Hematopoietic multipotent progenitor cell treated with erythropoietin and hydrocortisone succinate and interleukin-3 and kit ligand, for 15 days (in vitro differentiated cells): ENCODE measurements around the gene OXCT1.
"Not testable (repeated sequence)": the region's sequence is repeated elsewhere in the genome, so short reads cannot be mapped to it uniquely, and the experiment has no call there.

Experiments
- DNase-seq: peaks from one replicate; pipeline ENCODE4 v3.0.0-alpha.2; 2015; ENCODE audit warnings: low spot score

OXCT1 gene

DNA sequence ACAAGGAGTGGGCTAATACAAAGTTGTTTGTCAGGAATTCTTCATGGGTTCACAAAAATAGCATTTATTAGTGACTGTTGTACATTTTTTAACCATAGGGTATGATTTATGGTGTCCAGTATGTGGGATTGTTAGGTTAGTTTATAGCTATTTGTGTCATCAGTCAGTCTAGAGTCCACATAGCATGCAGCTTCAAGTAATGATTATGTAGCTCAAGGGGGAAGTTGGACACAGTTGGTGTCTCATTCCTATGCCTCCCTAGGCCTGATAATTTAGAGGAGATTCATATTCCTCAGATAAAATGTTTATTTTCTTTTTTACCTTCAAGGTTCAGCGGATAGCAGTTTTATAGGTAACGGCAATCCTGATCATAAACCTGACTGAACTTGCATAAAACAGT, 153.8 kb downstream of the OXCT1 start:
- no peak for DNase-seq

- not testable (repeated sequence) for DNase-seq
Measured at GRCh38 chr5:41714446-41714845, 155.8 kb downstream of the OXCT1 start.

DNA sequence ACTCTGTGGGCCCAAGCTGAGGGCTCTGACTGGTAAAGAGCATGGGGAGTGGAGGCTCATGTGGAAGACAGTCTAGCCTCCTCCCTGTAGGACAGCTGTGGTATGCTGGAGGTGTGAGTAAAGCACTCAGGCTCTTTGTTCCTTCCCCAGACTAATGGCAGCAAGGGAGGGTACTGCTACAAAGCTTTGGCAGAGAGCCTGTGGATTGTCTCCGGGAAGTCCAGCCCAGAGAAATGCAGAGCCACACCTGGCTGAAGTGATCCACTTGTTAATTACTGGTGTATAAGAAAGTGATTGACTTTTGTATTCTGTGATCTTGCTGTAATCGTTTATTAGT, 161.7 kb downstream of the OXCT1 start:
- DNase-seq: no peak

DNA sequence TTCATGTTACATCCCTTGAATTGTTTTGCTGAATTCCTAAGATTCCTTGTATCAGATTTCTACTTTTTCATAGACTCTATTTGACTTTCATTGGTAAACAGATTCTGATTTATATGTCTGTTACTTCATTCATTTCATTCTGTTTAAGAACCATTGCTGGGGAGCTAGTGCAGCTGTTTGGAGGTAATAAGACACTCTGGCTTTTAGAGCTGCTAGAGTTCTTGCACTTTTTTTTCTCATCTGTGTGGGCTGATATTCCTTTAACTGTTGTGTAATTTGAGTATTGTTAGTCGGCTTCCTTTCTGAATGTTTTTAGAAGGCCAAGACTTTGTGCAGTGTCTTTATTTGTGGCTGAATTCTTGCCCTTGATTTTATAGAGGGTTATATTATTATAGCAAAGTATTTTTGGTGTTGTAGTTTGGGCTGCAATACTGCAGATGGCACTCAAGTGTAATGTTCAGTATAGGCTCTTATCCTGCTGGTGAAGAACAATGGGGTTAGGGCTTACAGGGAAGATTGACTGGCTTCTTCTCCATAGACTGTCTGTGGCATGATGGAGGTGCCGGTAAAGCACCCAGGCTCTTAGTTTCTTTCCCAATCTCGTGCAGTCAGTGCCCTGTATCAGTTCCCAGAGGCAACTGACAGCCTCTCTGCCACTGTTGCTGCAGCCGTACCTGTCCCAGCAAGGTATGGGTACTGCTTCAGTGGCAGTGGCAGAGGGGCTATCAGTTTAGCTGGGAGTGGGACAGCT, 162.2 kb downstream of the OXCT1 start:
- DNase-seq: no peak

DNA sequence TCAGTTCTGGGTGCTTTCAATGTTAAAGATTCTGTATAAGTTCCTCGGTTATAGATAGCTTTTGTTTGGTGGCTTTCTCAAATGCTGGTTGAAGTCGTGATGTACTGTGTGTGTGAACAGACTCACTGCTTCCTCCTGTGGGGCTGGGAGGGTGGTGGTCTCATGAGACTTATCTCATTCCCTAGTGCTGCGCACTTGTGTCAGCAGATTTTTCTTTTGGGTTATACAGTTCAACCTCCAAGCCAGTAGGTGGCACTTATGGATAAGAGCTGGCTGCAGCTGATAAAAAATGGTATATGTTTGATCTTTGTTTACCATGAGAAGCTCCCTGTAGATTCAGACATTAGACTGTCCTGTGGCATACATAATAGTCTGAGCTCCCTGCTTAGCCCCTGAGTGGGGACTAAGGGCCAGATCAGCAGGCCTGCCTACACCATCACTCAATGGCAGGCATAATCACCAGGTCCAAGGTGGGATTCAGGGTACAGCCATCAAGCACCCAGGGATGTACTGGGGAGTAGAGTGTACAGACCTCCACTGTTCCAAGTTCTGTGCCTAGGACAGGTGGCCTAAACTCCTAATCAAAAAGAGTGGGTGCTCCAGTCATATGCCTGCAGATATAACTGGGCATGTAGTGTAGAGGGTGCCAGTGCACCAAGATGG, 174.2 kb downstream of the OXCT1 start:
- DNase-seq: peak; percentile 3

DNA sequence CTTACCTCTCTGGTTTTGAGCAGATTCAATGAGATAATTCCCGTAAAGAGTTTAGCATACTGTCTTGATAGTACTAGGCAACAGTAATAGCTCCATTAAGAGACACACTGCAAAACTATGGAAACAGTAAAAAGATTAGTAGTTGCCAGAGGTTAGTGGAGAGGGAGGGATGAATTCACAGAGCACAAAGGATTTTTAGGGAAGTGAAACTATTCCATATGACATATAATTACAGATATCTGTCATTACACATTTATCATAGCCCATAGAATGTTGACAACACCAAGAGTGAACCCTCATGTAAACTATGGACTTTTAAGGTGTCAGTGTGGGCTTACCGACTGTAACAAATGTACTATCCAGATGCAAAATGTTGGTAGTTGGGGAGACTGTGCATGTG, 183.5 kb downstream of the OXCT1 start:
- DNase-seq: no peak

DNA sequence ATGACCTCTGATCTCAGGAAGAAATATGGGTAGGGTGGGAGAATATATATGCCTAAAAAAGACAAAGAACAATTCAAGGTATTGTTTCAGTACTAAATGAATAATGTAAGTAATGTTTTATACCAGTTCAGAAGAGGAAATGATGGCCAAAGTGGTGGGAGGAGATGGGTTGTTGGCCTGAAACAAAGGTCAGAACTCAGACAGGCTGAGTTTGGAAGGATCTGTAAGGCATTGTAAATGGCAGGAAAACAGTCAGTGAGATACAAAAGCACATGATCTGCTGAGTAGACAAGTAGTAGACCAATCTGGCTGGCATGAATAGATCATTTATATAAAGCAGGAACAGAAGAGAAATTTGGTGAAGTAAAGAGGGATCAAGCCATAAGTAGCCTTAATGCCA, 184.0 kb downstream of the OXCT1 start:
- DNase-seq: no peak

DNA sequence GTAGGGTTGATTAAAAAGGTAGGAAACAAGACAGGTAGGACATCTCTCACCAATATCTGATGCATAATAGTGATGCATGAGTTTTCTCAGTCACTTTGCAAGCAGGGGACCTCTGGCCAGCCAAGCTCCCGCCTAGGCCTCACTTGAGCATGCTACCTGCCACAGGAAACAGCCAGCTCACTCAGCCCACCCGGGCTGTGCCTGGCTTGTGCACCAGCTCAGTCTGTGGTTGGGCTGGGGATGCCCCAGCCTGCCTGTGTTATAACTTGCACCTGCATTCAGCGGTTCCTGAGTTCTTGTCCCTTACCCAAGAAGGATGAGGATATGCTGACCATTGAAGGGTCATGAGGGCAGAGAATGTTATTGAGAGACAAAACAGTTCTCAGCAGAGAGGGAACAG, 187.0 kb downstream of the OXCT1 start:
- DNase-seq: no peak

GRCh38 chr5:41682641-41683040, 187.6 kb downstream of the OXCT1 start:
- no peak for DNase-seq

DNA sequence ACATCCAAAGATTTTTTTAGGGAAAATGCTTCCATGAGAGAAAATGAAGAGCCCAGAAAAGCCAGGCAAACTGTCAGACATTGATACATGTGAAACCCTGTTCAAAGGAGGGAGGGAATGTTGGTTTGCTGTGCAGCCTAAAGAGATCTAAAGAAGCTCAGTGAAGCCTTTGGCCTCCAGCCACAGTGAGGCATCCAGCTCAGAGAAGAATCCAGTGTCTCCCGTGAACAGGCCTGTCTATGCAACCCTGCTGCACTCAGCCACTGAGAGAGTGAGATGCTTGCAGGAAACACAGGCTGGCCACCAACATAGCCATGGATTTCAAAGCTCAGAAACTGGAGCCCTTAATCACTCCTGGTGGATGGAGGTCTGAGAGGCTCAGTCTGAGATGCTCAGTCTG, 188.4 kb downstream of the OXCT1 start:
- DNase-seq: no peak
